Tibial nerve (tissue), 4 donors: ENCODE data around the gene PCNX2.

Source experiments
- EP300 ChIP-seq, 2 donors: sonication (generic); formaldehyde crosslinking; IDR thresholded peaks; one replicate each; pipeline ENCODE4 v1.6.1; 2017; ENCODE audit warnings: antibody characterized with exemption in 2 of 2, mild to moderate bottlenecking in 1 of 2
- POLR2A ChIP-seq, 2 donors: fragments of 450-650 bp; IDR thresholded peaks; one replicate each; pipeline ENCODE4 v1.6.1; 2017; ENCODE audit warnings: antibody characterized with exemption in 2 of 2, mild to moderate bottlenecking in 2 of 2, moderate library complexity in 2 of 2
- TF ChIP-seq, protein P1 (sequence below), 5 experiments: fragments of 200-600 bp in 3 of 5; fragments of 450-650 bp in 2 of 5; sonication (generic) in 3 of 5; IDR thresholded peaks; one replicate each; pipeline ENCODE4 v1.5.1; 2016 to 2019; ENCODE audit warnings: antibody characterized with exemption in 5 of 5, mild to moderate bottlenecking in 3 of 5, moderate library complexity in 2 of 5

DNA sequence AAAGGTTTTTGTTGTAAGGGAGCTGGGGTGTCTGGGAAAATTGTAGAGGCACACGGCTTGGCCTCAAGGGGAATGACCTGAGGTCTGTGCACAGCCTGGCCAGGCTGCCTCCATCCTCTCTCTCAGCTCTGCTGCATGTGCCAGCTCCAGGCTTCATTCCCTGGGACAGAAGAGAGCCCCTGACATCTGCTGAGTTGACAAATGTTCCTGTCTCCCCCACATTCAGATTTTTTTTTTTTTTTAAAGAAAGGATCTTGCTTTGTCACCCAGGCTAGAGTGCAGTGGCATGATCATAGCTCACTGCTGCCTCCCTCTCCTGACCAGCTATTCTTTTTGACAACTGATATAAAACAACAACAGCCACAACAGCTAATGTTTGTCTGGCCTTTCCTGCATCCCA, 84.4 kb downstream of the PCNX2 start:
- TF ChIP-seq, protein P1, sequence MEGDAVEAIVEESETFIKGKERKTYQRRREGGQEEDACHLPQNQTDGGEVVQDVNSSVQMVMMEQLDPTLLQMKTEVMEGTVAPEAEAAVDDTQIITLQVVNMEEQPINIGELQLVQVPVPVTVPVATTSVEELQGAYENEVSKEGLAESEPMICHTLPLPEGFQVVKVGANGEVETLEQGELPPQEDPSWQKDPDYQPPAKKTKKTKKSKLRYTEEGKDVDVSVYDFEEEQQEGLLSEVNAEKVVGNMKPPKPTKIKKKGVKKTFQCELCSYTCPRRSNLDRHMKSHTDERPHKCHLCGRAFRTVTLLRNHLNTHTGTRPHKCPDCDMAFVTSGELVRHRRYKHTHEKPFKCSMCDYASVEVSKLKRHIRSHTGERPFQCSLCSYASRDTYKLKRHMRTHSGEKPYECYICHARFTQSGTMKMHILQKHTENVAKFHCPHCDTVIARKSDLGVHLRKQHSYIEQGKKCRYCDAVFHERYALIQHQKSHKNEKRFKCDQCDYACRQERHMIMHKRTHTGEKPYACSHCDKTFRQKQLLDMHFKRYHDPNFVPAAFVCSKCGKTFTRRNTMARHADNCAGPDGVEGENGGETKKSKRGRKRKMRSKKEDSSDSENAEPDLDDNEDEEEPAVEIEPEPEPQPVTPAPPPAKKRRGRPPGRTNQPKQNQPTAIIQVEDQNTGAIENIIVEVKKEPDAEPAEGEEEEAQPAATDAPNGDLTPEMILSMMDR (IDR thresholded peaks at IDR 0.05): no peak
- TF ChIP-seq EP300 (IDR thresholded peaks at IDR 0.05): no peak
- no peak for TF ChIP-seq POLR2A (IDR thresholded peaks at IDR 0.05)
